Measurements from ENCODE around the gene RAMACL.

DNA sequence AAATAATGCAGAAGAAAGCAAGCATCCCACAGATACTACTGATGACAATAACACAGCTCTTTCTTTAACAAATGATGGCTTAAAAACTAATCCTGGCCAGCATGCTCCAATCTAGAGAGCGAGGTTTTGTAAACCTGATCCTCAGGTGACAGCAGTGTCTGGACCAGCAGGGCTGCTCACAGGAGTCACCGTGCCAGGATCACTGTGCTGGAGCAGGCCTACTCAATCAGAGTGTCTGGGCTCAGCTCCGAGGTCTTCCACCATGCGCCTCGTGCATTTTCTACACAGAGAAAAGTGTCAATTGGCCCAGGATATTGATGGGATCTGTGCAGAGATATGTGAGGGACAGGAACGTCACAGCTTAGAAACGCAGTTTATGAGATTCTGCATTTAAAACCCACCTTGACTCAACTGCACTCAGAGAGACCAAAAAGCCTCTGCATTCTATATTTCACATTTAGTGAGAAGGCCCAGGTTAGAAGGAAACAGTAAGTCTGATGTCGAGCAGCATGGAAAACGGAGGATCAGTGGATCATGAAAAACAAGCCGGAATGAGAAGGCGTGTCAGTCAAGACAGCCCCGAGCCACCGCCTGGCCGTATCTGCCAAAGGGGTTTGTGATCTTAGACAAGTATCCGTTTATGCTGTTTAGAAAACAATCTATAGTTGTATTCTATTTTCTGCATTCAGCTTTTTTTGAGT, 7.8 kb downstream of the RAMACL start:
- TF ChIP-seq, protein P1, sequence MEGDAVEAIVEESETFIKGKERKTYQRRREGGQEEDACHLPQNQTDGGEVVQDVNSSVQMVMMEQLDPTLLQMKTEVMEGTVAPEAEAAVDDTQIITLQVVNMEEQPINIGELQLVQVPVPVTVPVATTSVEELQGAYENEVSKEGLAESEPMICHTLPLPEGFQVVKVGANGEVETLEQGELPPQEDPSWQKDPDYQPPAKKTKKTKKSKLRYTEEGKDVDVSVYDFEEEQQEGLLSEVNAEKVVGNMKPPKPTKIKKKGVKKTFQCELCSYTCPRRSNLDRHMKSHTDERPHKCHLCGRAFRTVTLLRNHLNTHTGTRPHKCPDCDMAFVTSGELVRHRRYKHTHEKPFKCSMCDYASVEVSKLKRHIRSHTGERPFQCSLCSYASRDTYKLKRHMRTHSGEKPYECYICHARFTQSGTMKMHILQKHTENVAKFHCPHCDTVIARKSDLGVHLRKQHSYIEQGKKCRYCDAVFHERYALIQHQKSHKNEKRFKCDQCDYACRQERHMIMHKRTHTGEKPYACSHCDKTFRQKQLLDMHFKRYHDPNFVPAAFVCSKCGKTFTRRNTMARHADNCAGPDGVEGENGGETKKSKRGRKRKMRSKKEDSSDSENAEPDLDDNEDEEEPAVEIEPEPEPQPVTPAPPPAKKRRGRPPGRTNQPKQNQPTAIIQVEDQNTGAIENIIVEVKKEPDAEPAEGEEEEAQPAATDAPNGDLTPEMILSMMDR (IDR thresholded peaks at IDR 0.05): no peak
- TF ChIP-seq POLR2A (IDR thresholded peaks at IDR 0.05): no peak
- no peak for TF ChIP-seq EP300 (IDR thresholded peaks at IDR 0.05)

Data from tibial nerve (tissue), 4 donors.